GM21786 (cell line): ENCODE results near the gene L3MBTL4.

Source experiments
- ATAC-seq: cut with Tn5 transposase; IDR thresholded peaks from one replicate; pipeline ENCODE4 v1.9.1; 2021; ENCODE audit not compliant: unreplicated experiment

L3MBTL4 gene

GRCh38 chr18:5969355-5969988, 445.2 kb downstream of the L3MBTL4 start:
- no peak for ATAC-seq

GRCh38 chr18:5967666-5968065, 447.0 kb downstream of the L3MBTL4 start:
- no peak for ATAC-seq

DNA sequence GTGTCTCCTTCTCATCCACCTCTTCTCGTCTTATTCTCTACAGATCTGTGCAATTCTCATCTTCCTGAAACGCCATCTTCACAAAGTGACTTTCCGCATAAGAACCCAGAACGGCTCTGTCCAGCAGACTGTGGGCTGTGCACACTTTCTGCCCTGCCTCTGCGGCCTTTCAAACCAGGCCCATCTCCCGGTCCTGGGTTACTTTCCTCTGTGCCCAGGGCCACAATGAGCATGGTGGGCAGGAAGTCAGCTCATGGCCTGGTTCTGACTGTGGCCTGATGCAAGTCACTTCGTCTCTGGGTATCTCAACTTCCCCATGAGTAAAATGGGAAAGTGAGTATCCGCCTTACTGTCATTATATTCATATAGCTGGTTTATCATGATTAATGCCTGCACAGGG, 447.7 kb downstream of the L3MBTL4 start:
- ATAC-seq, result no peak

DNA sequence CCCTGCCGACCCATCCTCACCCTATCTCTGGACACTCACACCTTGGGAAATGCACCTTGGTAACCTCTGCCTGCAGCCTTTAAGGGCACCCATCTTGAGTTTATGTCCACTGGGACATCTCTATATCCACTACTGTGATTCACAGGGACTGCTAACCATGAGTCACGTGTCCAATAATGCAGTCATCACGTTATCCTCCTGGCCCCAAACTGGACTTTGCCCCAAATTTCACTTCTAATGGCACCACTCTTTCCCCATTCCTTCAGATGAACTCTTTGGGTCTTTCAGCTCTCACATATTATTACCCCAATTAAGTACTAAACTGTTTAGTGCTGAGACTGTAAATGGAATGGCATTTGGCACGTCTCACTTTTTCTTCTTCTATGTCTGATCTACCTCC, 448.2 kb downstream of the L3MBTL4 start:
- no peak for ATAC-seq

DNA sequence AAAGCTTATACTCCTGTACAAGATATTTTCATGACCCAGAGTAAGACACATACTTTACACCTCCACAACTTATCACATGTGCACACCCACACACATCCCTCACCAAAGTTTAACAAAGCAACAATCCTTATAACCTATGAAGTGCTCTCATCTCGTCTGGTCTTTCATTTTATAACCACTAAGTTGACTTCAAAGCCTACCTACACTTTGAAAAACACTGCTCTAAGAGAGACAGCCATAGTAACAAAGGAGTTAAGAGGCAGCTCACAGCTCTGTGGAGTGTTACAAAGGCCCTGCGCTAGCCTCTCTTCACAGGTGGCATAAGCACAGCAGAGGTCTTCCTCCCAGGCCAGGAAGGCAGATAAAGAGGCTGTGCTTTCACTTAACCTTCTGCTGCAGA, 449.7 kb downstream of the L3MBTL4 start:
- ATAC-seq, result no peak

DNA sequence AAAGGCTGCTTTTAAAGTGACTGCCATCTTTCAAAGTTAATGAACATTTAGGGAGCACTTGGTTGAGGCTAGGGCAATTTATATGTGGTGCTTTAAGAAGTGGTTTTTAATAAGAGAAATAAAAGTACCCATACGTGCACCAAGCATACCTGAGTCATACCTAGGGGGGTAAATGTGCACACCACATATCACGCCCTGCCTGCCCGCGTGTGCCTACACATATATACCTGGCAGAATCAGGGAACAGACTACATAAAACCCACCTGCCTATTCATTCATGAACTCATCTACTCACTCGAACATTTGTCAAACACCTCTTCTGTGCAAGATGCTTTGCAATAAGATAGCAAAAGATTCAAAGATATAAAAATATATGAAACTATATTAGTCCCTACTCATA, 450.1 kb downstream of the L3MBTL4 start:
- ATAC-seq, result no peak

DNA sequence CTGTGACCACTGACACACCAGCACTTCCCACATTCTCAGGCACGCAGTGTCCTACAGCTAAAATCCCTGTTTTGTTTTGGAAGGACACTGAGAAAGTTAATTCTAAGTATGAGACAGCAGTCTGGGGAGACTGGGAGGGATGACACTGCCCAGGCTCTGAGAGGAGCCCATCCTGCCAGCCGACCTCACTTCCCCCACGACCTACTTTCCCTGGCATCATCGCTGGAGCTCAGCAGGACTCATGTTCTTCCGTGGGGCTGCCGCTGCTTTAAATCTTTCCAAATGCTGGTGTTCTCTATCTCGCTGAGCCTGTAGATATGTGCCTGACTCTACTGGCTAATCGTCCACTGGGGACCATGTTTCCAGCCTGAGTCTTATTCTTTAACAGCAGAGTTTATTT, 450.6 kb downstream of the L3MBTL4 start:
- no peak for ATAC-seq

DNA sequence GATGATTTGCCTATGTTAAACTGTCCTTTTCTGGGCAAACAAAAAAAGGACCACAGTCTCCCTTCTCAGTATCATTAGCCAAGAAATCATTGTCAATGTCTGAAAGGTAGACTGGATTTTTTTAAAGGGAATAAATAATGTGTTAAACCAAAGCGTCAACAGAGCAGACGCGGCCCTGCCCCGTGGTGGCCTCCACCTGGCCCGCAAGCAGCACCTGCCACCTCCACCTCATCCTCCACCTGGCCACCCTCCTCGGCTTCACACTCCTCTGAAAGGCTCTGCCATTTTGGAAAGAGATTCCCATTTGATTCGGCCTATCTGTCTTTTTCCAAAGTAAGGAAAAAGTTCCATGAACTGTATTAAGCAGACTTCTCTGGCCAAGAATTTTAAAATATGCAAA, 451.4 kb downstream of the L3MBTL4 start:
- no peak for ATAC-seq

DNA sequence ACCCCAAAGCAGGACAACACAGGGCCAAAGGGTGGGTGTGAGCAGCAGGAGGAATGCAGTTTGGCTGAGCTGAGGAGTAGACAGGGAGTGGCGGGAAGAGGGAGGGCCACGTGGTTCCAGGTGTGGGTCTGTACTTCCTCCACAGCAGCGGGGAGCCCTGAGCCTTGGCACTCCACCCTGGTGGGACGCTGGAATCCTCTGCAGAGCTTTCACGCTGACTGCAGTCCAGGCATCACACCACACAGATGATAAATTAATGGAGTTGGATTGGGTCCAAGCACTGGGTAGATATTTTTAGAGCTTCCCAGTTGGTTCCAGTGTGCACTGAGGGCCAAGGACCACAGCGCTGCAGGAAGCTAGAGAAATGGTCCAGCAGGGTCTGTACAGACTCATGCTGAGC, 452.3 kb downstream of the L3MBTL4 start:
- ATAC-seq, result no peak

- no peak for ATAC-seq
Observed at GRCh38 chr18:5961828-5962150, 452.9 kb downstream of the L3MBTL4 start.

DNA sequence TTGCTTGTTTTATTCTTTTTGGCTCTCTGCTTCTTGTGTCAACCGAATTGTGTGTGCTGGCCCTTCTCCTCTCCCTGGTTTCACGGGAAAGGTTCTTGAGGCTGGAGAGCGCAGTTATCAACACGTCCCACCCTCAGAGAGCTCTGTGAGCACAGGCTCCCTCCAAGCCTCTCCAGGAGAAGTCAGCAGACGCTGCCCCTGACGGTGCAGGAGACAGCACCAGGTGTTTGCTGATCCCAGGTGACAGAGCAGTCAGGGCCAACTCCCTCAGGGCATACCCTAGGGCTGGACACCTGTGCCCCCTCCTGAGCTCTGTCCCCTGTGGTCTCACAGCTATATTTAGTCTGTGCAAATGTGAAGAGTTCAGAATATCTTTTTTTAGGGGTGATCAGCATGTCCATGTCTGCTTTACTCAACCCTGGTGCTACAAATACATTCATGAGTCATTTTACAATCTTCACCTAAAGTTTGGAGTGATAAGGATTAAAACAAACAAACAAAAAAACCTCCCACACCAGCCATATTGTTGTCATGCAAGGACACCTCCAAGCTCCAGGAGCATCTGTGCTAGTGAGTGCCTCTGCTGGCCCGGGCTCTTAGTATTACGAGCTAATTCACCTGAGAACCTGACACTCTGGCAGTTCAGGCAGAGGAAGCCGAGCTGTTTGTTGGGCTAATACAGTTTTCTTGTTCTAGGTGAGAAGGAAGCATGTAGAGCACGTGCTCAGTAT, 453.4 kb downstream of the L3MBTL4 start:
- ATAC-seq, result no peak

GRCh38 chr18:5958822-5959221, 455.9 kb downstream of the L3MBTL4 start:
- ATAC-seq, result no peak

DNA sequence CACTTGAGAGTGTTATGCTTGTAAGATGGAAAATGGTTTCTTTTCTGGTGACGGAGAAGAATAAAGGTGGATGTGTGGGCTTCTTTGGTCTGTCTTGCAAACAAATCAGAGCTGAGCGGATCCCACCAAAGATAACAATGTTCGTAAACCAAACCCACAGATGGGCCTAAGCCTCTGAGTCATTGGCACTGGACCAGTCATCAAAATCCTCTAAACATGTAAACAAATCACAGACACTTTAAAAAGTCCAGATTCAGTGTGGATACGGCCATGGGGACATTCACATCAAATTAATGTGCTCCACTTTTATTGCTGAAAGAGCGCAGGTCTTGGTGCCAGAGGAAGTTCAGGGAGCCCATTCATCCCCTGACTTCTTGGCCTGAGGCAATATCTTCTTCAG, 458.9 kb downstream of the L3MBTL4 start:
- ATAC-seq, result no peak

DNA sequence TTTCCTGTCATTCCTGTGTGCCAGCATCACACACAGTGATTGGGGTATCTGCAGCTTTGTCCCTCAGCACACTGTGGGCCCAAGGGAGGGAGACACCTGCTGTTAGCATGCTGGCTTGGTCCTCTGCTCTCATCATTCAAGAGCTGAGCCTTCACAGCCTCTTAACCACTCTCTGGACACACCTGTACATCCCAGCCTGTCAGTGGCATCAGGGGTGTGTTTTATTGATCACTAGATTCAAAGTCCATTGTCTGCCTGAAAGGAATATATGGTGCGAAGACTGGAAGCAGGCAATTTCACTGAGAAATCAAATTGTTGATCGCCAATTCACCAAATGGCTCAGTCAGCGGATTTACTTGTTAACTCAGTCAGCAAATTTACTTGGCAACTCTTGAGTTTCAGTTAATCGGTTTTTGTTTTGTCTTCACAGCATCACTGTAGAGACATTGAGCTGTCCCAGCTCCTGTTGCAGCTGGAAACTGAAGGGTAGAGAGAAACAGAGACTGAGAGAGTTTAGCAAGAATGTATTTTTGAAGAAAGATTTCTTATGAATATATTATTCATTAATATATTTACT, 463.1 kb downstream of the L3MBTL4 start:
- ATAC-seq, result no peak

- no peak for ATAC-seq
Observed at GRCh38 chr18:5948781-5949180, 465.9 kb downstream of the L3MBTL4 start.

DNA sequence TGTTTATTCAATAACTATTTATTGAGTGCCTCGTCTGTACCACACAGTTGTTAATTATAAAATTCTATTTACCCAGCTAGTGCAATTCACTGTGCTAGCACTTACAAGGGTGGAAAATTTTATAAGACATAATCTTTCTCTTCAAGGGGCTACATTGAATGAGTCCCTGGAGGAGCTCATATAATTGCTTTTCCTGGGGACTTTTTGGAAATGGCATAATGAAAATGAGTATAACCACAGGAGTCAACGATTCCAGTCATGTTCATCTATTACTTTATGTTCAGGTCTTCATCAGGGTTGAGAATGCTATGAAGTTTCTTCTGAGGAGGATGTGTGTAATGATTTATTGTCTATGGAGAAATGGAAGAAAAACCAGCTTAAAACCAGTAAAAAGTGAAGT, 466.5 kb downstream of the L3MBTL4 start:
- no peak for ATAC-seq

GRCh38 chr18:5944448-5944847, 470.3 kb downstream of the L3MBTL4 start:
- no peak for ATAC-seq

GRCh38 chr18:5943514-5943913, 471.2 kb downstream of the L3MBTL4 start:
- ATAC-seq, result no peak

GRCh38 chr18:5942591-5942990, 472.1 kb downstream of the L3MBTL4 start:
- ATAC-seq, result no peak

- ATAC-seq, result no peak
Observed at GRCh38 chr18:5941890-5942289, 472.8 kb downstream of the L3MBTL4 start.

GRCh38 chr18:5939801-5940667, 474.7 kb downstream of the L3MBTL4 start:
- ATAC-seq, result no peak

GRCh38 chr18:5937795-5938194, 476.9 kb downstream of the L3MBTL4 start:
- ATAC-seq, result no peak
